ENCODE data around the gene PAK1.

The PAK1 gene

DNA sequence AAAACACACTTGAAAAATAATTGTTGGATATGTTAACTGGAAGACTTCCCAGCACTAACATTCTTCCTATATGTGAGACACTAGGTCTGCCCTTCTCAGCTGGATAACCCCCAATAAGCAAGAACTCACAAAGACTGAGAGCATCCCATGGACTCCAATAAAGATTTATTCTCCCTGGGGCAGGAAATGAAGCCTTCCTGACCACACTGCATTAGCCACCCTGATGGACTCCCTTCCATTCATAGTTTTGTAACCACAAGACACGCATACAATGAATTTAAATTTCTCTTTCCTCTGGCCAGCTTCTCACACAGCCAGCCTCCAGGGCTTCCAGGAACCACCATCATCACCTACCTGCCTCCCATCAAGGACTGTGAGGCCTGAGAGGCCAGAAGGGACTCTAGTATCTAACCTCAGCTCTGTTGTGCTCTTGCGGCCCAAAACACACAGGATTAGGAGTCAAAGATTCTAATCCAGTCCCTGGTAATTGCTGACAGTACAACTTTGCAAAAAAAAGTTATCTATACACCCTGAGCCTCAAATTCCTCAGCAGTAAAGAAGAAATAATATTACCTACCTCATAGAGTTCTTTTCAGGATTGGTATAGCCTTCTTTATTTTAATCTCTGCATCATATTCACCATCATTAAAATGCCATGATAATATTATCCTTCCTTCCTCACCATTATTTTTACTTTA lies 126.8 kb downstream of the PAK1 start:
- ChIA-PET CTCF (interaction anchor here (1.2 to 1.3 kb wide), 2 partner anchors 30 to 60 kb away, joined by 3 read pairs; no protein-coding TSS in a partner anchor), POLR2A (interaction anchor here (1.2 kb wide), 1 partner anchor 59 kb away, joined by 4 read pairs; no protein-coding TSS in a partner anchor)
- TF ChIP-seq, protein P1, sequence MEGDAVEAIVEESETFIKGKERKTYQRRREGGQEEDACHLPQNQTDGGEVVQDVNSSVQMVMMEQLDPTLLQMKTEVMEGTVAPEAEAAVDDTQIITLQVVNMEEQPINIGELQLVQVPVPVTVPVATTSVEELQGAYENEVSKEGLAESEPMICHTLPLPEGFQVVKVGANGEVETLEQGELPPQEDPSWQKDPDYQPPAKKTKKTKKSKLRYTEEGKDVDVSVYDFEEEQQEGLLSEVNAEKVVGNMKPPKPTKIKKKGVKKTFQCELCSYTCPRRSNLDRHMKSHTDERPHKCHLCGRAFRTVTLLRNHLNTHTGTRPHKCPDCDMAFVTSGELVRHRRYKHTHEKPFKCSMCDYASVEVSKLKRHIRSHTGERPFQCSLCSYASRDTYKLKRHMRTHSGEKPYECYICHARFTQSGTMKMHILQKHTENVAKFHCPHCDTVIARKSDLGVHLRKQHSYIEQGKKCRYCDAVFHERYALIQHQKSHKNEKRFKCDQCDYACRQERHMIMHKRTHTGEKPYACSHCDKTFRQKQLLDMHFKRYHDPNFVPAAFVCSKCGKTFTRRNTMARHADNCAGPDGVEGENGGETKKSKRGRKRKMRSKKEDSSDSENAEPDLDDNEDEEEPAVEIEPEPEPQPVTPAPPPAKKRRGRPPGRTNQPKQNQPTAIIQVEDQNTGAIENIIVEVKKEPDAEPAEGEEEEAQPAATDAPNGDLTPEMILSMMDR (IDR thresholded peaks at IDR 0.05; ENCODE audit: insufficient read depth, low read length, missing control alignments), result no peak
- H3K4me3 ChIP-seq (ENCODE audit: low read depth, low read length), result no peak overlapping the region
- peak; percentile 98 for DNase-seq (ENCODE audit: low read depth, low spot score)

- CTCF ChIA-PET, result interaction anchor here (1.0 to 1.3 kb wide), 4 partner anchors 21 to 219 kb away, joined by 3 to 4 read pairs (median 3); no protein-coding TSS in a partner anchor
- POLR2A ChIA-PET, result interaction anchor here (1.2 kb wide), 1 partner anchor 58 kb away, joined by 4 read pairs; no protein-coding TSS in a partner anchor
- no peak overlapping the region for H3K4me3 ChIP-seq (ENCODE audit: low read depth, low read length)
- TF ChIP-seq, protein P1 (IDR thresholded peaks at IDR 0.05; ENCODE audit: insufficient read depth, low read length, missing control alignments), result no peak
- DNase-seq (ENCODE audit: low read depth, low spot score), result peak; percentile 86
Observed at GRCh38 chr11:77345621-77346020, 128.3 kb downstream of the PAK1 start.

DNA sequence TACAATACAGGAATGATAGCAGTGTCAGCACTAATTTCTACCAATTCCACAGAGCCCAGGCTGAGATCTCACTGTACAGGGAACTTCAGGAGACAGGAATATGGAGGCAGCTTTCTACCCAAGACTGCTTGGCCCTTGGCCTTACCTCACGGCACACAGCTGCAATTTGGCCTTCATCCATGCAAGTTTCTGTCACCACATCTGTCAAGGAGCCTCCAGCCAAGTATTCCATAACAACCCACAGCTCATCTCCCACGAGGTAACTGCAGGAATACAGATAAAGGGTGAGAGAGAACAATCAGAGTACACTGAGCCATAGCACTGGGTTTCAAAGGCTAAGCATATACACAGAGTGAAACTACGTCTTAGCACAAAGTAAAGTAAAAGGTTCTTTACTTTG lies 133.4 kb downstream of the PAK1 start:
- DNase-seq (ENCODE audit: low read depth, low spot score), result no peak
- ChIA-PET POLR2A (no interaction called here), CTCF (interaction anchor here (0.9 to 1.0 kb wide), 2 partner anchors 23 to 145 kb away, joined by 4 read pairs; no protein-coding TSS in a partner anchor)
- H3K4me3 ChIP-seq (ENCODE audit: low read depth, low read length), result no peak overlapping the region
- TF ChIP-seq, protein P1 (IDR thresholded peaks at IDR 0.05; ENCODE audit: insufficient read depth, low read length, missing control alignments), result no peak

GRCh38 chr11:77332259-77332658 lies 141.6 kb downstream of the PAK1 start:
- POLR2A ChIA-PET, result no interaction called here
- CTCF ChIA-PET, result interaction anchor here (0.7 to 1.2 kb wide), 2 partner anchors 12 to 282 kb away, joined by 3 to 4 read pairs; no protein-coding TSS in a partner anchor
- TF ChIP-seq, protein P1 (IDR thresholded peaks at IDR 0.05; ENCODE audit: insufficient read depth, low read length, missing control alignments), result no peak

DNA sequence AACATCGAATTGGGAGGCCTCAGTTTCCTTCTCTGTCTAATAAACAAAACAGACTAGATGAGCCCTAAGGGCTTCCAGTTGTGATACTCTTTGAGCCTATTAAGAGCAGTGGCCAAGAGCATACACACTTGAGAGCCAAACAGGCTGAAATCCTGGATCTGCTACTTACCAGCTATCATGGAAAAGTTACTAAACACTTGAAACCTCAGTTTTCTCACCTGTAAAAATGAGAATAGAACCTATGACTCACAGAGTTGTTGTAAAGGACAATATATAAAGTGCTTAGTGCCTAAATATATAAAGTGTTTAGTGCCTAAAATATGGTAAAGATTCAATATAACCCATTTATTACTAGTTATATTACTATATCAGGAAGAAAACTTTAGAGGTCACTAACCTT lies 148.7 kb downstream of the PAK1 start:
- ChIA-PET CTCF (interaction anchor here (1.2 kb wide), 1 partner anchor 19 kb away, joined by 3 read pairs; no protein-coding TSS in a partner anchor), POLR2A (no interaction called here)

More at GRCh38 chr11:77332259-77332658, 141.6 kb downstream of the PAK1 start:
- DNase-seq (ENCODE audit: low read depth, low spot score), result no peak
- H3K4me3 ChIP-seq (ENCODE audit: low read depth, low read length), result no peak overlapping the region

DNA sequence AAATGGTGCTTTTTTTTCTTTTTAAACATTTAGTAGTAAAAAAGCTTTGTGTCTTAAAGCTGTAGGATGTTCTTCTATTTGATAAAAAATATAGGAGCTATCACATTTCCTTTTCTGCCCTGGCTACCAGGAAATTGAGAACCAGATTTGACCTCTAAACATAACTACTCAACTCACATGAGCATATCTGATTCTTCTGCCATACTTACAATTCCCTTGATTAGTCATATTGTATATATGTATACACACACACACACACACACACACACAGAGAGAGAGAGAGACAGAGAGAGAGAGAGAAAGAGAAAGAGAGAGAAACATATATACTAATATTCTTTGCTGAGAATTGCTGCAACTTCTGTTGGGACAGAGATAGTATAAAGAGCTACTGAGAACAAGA lies 149.4 kb downstream of the PAK1 start:
- DNase-seq (ENCODE audit: low read depth, low spot score), result no peak
- ChIA-PET CTCF (interaction anchor here (0.9 to 1.2 kb wide), 2 partner anchors 19 to 22 kb away, joined by 3 to 4 read pairs; no protein-coding TSS in a partner anchor), POLR2A (no interaction called here)
- no peak overlapping the region for H3K4me3 ChIP-seq (ENCODE audit: low read depth, low read length)
- TF ChIP-seq, protein P1 (IDR thresholded peaks at IDR 0.05; ENCODE audit: insufficient read depth, low read length, missing control alignments), result no peak

More for the DNA sequence above, 148.7 kb downstream of the PAK1 start:
- TF ChIP-seq, protein P1 (IDR thresholded peaks at IDR 0.05; ENCODE audit: insufficient read depth, low read length, missing control alignments), result no peak
- H3K4me3 ChIP-seq (ENCODE audit: low read depth, low read length), result no peak overlapping the region
- DNase-seq (ENCODE audit: low read depth, low spot score), result no peak

All from AG04449 (cell line).